Neural cell (in vitro differentiated cells): Measurements from ENCODE around the gene MRPL44. TPM values are rescaled to one million over a fixed set of nuclear protein-coding genes. Genes with fewer than 3 reads are reported as not detected.

Experiments used
- H2AFZ ChIP-seq: fragments of 200-600, 300-800 bp; sonication (generic), shearing (Covaris generic); 2 replicates; pipeline ENCODE4 v1.6.0; 2014; ENCODE audit warnings: low read depth, mild to moderate bottlenecking, antibody characterized with exemption, low read length, moderate library complexity
- H3F3A ChIP-seq: fragments of 200-600 bp; shearing (Covaris generic); 2 replicates; pipeline ENCODE4 v1.6.1; 2016; ENCODE audit warnings: mild to moderate bottlenecking, moderate library complexity, mixed read lengths, antibody characterized with exemption, low read length; ENCODE audit not compliant: insufficient read depth, poor library complexity, severe bottlenecking
- H3K27ac ChIP-seq: fragments of 200-600, 300-800 bp; sonication (generic), shearing (Covaris generic); 2 replicates; pipeline ENCODE4 v1.5.1; 2014; ENCODE audit warnings: mild to moderate bottlenecking, low read length, moderate library complexity
- H3K27me3 ChIP-seq: fragments of 300-800, 200-600 bp; sonication (generic), shearing (Covaris generic); 2 replicates; pipeline ENCODE4 v1.6.0; 2014; ENCODE audit warnings: mild to moderate bottlenecking, low read depth, low read length, moderate library complexity; ENCODE audit not compliant: insufficient read depth
- H3K36me3 ChIP-seq: fragments of 300-800, 200-600 bp; sonication (generic), shearing (Covaris generic); 2 replicates; pipeline ENCODE4 v1.5.1; 2014; ENCODE audit warnings: mild to moderate bottlenecking, antibody characterized with exemption, low read length, moderate library complexity; ENCODE audit not compliant: insufficient read depth
- H3K4me2 ChIP-seq: fragments of 300-800, 200-600 bp; sonication (generic), shearing (Covaris generic); 2 replicates; pipeline ENCODE4 v1.6.0; 2014; ENCODE audit warnings: mild to moderate bottlenecking, low read length
- H3K4me3 ChIP-seq: fragments of 300-800, 200-600 bp; sonication (generic), shearing (Covaris generic); 2 replicates; pipeline ENCODE4 v1.5.1; 2014; ENCODE audit warnings: mild to moderate bottlenecking, low read length, moderate library complexity
- H3K79me2 ChIP-seq: fragments of 200-600 bp; shearing (Covaris generic); replicated peaks from 2 replicates; pipeline ENCODE4 v1.6.0; 2014; ENCODE audit warnings: mild to moderate bottlenecking, low read length, moderate library complexity; ENCODE audit not compliant: insufficient read depth
- H3K9ac ChIP-seq: fragments of 300-800, 200-600 bp; sonication (generic), shearing (Covaris generic); 2 replicates; pipeline ENCODE4 v1.6.1; 2016; ENCODE audit warnings: mild to moderate bottlenecking, low read length, mixed read lengths
- H3K9me2 ChIP-seq: fragments of 200-600 bp; shearing (Covaris generic); 2 replicates; pipeline ENCODE4 v1.6.1; 2016; ENCODE audit warnings: mild to moderate bottlenecking, low read length, mixed read lengths; ENCODE audit not compliant: insufficient read depth
- H3K9me3 ChIP-seq: fragments of 200-600, 300-800 bp; sonication (generic), shearing (Covaris generic); 2 replicates; pipeline ENCODE4 v1.6.1; 2016; ENCODE audit warnings: mild to moderate bottlenecking, mixed run types, low read length, moderate library complexity, mixed read lengths
- H4K20me1 ChIP-seq: fragments of 200-600 bp; shearing (Covaris generic); 2 replicates; pipeline ENCODE4 v1.6.1; 2016; ENCODE audit warnings: mild to moderate bottlenecking, mixed run types; ENCODE audit not compliant: insufficient read depth
- CTCF ChIP-seq: fragments of 450-650 bp; IDR thresholded peaks from 2 replicates; pipeline ENCODE4 v1.5.1; 2014; ENCODE audit warnings: antibody characterized with exemption, mild to moderate bottlenecking, moderate library complexity; ENCODE audit not compliant: poor library complexity, severe bottlenecking
- EP300 ChIP-seq: fragments of 450-650 bp; conservative IDR thresholded peaks from 2 replicates; pipeline ENCODE4 v1.6.1; 2014; ENCODE audit warnings: antibody characterized with exemption, mild to moderate bottlenecking, moderate library complexity; ENCODE audit not compliant: poor library complexity, severe bottlenecking
- EZH2 ChIP-seq: fragments of 200-600, 300-800 bp; shearing (Covaris generic), sonication (generic); IDR thresholded peaks from 2 replicates; pipeline ENCODE4 v1.6.1; 2014; ENCODE audit warnings: antibody characterized with exemption, low read length, borderline replicate concordance, mild to moderate bottlenecking; ENCODE audit not compliant: insufficient read depth, poor library complexity, severe bottlenecking
- MXI1 ChIP-seq: fragments of 450-650 bp; conservative IDR thresholded peaks from 2 replicates; pipeline ENCODE4 v1.6.1; 2014; ENCODE audit warnings: antibody characterized with exemption, mild to moderate bottlenecking; ENCODE audit not compliant: poor library complexity, severe bottlenecking
- POLR2AphosphoS5 ChIP-seq: IDR thresholded peaks from 2 replicates; pipeline ENCODE4 v1.6.1; 2012
- RAD21 ChIP-seq: fragments of 450-650 bp; conservative IDR thresholded peaks from 2 replicates; pipeline ENCODE4 v1.6.1; 2014; ENCODE audit warnings: antibody characterized with exemption, mild to moderate bottlenecking, moderate library complexity
- REST ChIP-seq: IDR thresholded peaks from 2 replicates; pipeline ENCODE4 v1.6.1; 2012; ENCODE audit warnings: borderline replicate concordance
- SMC3 ChIP-seq: fragments of 450-650 bp; conservative IDR thresholded peaks from 2 replicates; pipeline ENCODE4 v1.6.1; 2014; ENCODE audit warnings: antibody characterized with exemption, mild to moderate bottlenecking, moderate library complexity; ENCODE audit not compliant: poor library complexity
- TAF1 ChIP-seq: IDR thresholded peaks from 2 replicates; pipeline ENCODE4 v1.6.1; 2012; ENCODE audit warnings: low read depth
- polyA plus RNA-seq: library from polyadenylated mRNA; depleted of rRNA; stranded (reverse); fragments of >200 nt; gene quantifications from 2 replicates; pipeline ENCODE4 v1.2.3, GENCODE V29; 2014

MRPL44 gene
- polyA plus RNA-seq, 1 donor from 2014 or later, result 70.6 TPM

GRCh38 chr2:223972656-223973102 lies 15.4 kb downstream of the MRPL44 start:
- no peaks in the 10 kb centered on the region for H3K79me2 ChIP-seq
- no peak for TF ChIP-seq REST
- no peaks in the 10 kb centered on the region for H3K27me3 ChIP-seq
- H3K9me2 ChIP-seq, result no peaks in the 10 kb centered on the region
- H3K4me2 ChIP-seq, result no peak overlapping the region
- H3K9me3 ChIP-seq, result no peaks in the 10 kb centered on the region
- H3K9ac ChIP-seq, result no peak overlapping the region
- no peak overlapping the region for H3K4me3 ChIP-seq
- H3K27ac ChIP-seq, result no peak overlapping the region
- no peaks in the 10 kb centered on the region for H3F3A ChIP-seq
- H3K36me3 ChIP-seq, result no peaks in the 10 kb centered on the region
- no peaks in the 10 kb centered on the region for H4K20me1 ChIP-seq
- H2AFZ ChIP-seq, result no peak overlapping the region

GRCh38 chr2:223973606-223974005 lies 16.3 kb downstream of the MRPL44 start:
- Histone ChIP-seq H2AFZ (no peak overlapping the region), H3K36me3 (no peaks in the 10 kb centered on the region), H3K79me2 (no peaks in the 10 kb centered on the region), H3K4me3 (no peak overlapping the region), H3K27me3 (no peaks in the 10 kb centered on the region), H4K20me1 (no peaks in the 10 kb centered on the region), H3K9ac (no peak overlapping the region), H3K4me2 (no peak overlapping the region), H3K9me3 (no peaks in the 10 kb centered on the region), H3K27ac (no peak overlapping the region), H3F3A (no peaks in the 10 kb centered on the region), H3K9me2 (no peaks in the 10 kb centered on the region)
- TF ChIP-seq REST (no peak), RAD21 (no peak), POLR2AphosphoS5 (no peak), TAF1 (no peak), MXI1 (no peak), EP300 (no peak), SMC3 (no peak)

GRCh38 chr2:223976635-223977226 lies 19.5 kb downstream of the MRPL44 start:
- no peak overlapping the region for H3K4me2 ChIP-seq
- no peaks in the 10 kb centered on the region for H3K9me2 ChIP-seq
- no peak overlapping the region for H3K27ac ChIP-seq
- H2AFZ ChIP-seq, result no peak overlapping the region
- H3K36me3 ChIP-seq, result no peaks in the 10 kb centered on the region
- no peaks in the 10 kb centered on the region for H3K9me3 ChIP-seq
- TF ChIP-seq RAD21 (no peak), MXI1 (no peak), TAF1 (no peak), REST (no peak), EP300 (no peak), POLR2AphosphoS5 (no peak), EZH2 (no peak), CTCF (no peak), SMC3 (no peak)
- H3K9ac ChIP-seq, result no peak overlapping the region
- no peak overlapping the region for H3K4me3 ChIP-seq
- H3K79me2 ChIP-seq, result no peaks in the 10 kb centered on the region
- no peaks in the 10 kb centered on the region for H3K27me3 ChIP-seq
- no peaks in the 10 kb centered on the region for H3F3A ChIP-seq
- no peaks in the 10 kb centered on the region for H4K20me1 ChIP-seq
